Parathyroid adenoma (tissue), 2 donors: ENCODE results near the gene PPP2R5C.

ENCODE experiments used
- H2AFZ ChIP-seq: fragments of 300-600 bp; sonication (generic); one replicate; pipeline ENCODE4 v1.7.0; 2017; ENCODE audit warnings: antibody characterized with exemption, mild to moderate bottlenecking
- H3K27ac ChIP-seq: fragments of 300-600 bp; sonication (generic); one replicate; pipeline ENCODE4 v1.7.0; 2017
- H3K27me3 ChIP-seq: fragments of 300-600 bp; sonication (generic); one replicate; pipeline ENCODE4 v1.7.0; 2017; ENCODE audit warnings: low read length; ENCODE audit not compliant: control insufficient read depth, insufficient read depth
- H3K36me3 ChIP-seq: fragments of 300-600 bp; sonication (generic); one replicate; pipeline ENCODE4 v1.7.0; 2017; ENCODE audit warnings: low read length; ENCODE audit not compliant: control insufficient read depth, insufficient read depth
- H3K4me1 ChIP-seq: fragments of 300-600 bp; sonication (generic); one replicate; pipeline ENCODE4 v1.7.0; 2017; ENCODE audit warnings: control low read depth
- H3K4me2 ChIP-seq: fragments of 300-600 bp; sonication (generic); one replicate; pipeline ENCODE4 v1.7.0; 2017; ENCODE audit warnings: low read length
- H3K4me3 ChIP-seq: fragments of 300-600 bp; sonication (generic); one replicate; pipeline ENCODE4 v1.7.0; 2017; ENCODE audit warnings: low read depth, low read length
- H3K79me2 ChIP-seq: fragments of 300-600 bp; sonication (generic); one replicate; pipeline ENCODE4 v1.7.0; 2017; ENCODE audit warnings: control low read depth
- H3K9ac ChIP-seq: fragments of 300-600 bp; sonication (generic); one replicate; pipeline ENCODE4 v1.7.0; 2017; ENCODE audit warnings: mild to moderate bottlenecking
- H3K9me3 ChIP-seq: fragments of 300-600 bp; sonication (generic); one replicate; pipeline ENCODE4 v1.7.0; 2017; ENCODE audit warnings: low read length; ENCODE audit not compliant: control insufficient read depth
- CTCF ChIP-seq: fragments of 300-600 bp; sonication (generic); IDR thresholded peaks from one replicate; pipeline ENCODE4 v1.7.0; 2017; ENCODE audit warnings: antibody characterized with exemption, mild to moderate bottlenecking
- donor health status: primary hyperparathyroidism.

Gene PPP2R5C

GRCh38 chr14:101859538-101859902 is 98.0 kb downstream of the PPP2R5C start:
- TF ChIP-seq CTCF = no peak
- Histone ChIP-seq H3K4me1 (no peaks in the 10 kb centered on the region), H3K79me2 (peaks cover 47% of the 10 kb centered on the region), H3K9me3 (no peaks in the 10 kb centered on the region), H3K4me2 (no peak overlapping the region), H2AFZ (no peak overlapping the region), H3K27ac (no peak overlapping the region), H3K36me3 (no peaks in the 10 kb centered on the region), H3K4me3 (no peak overlapping the region), H3K27me3 (no peaks in the 10 kb centered on the region), H3K9ac (no peak overlapping the region)

GRCh38 chr14:101859958-101860357 is 98.4 kb downstream of the PPP2R5C start:
- Histone ChIP-seq H2AFZ (no peak overlapping the region), H3K9ac (no peak overlapping the region), H3K4me3 (no peak overlapping the region), H3K36me3 (no peaks in the 10 kb centered on the region), H3K79me2 (peaks cover 51% of the 10 kb centered on the region), H3K27ac (no peak overlapping the region), H3K4me2 (no peak overlapping the region), H3K27me3 (no peaks in the 10 kb centered on the region), H3K4me1 (no peaks in the 10 kb centered on the region), H3K9me3 (no peaks in the 10 kb centered on the region)
- TF ChIP-seq CTCF = no peak

DNA sequence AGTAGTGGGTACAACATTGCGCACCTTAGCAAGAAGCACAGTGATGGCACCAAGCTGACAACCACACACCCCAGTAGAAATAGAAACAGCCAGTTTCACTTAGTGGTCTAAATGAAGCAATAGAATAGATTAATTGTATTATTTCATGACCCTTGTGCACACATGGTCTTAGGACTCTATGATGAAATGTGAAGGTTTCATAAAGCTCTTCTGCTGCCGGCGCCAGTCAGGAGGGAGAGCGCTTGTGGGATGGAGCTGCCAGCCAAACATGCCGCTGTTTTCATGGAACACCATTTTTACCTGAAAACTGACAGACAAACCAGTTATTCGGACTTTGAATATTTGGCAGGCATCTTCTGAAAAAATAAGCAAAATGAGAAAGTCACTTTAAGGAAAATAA is 100.0 kb downstream of the PPP2R5C start:
- Histone ChIP-seq H3K4me2 (no peak overlapping the region), H3K9ac (no peak overlapping the region), H2AFZ (no peak overlapping the region), H3K79me2 (peaks cover 63% of the 10 kb centered on the region), H3K27me3 (no peaks in the 10 kb centered on the region), H3K36me3 (no peaks in the 10 kb centered on the region), H3K9me3 (no peaks in the 10 kb centered on the region), H3K27ac (no peak overlapping the region), H3K4me3 (no peak overlapping the region), H3K4me1 (no peaks in the 10 kb centered on the region)
- no peak for TF ChIP-seq CTCF

DNA sequence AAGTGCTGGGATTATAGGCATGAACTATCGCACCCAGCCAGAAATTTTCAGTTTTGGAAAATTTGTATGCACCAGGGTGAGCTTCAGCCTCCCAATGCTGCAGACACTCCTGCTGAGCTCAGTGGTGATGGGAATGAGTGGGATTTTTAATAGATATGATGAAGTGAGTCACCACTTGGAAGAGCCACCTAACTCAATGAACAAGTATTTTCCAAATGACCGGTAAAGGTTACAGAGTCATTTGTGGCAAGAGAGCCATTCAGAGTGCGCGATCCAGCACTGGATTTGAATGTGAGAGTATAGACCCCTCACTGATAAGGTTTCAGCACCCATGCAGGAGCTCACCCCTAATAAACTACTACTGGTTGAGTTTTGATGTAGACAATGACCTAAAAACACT is 100.7 kb downstream of the PPP2R5C start:
- Histone ChIP-seq H3K79me2 (peaks cover 63% of the 10 kb centered on the region), H3K27me3 (no peaks in the 10 kb centered on the region), H3K36me3 (no peaks in the 10 kb centered on the region), H3K9me3 (no peaks in the 10 kb centered on the region), H2AFZ (no peak overlapping the region), H3K4me1 (no peaks in the 10 kb centered on the region), H3K9ac (no peak overlapping the region), H3K4me2 (no peak overlapping the region), H3K4me3 (no peak overlapping the region), H3K27ac (no peak overlapping the region)
- no peak for TF ChIP-seq CTCF

DNA sequence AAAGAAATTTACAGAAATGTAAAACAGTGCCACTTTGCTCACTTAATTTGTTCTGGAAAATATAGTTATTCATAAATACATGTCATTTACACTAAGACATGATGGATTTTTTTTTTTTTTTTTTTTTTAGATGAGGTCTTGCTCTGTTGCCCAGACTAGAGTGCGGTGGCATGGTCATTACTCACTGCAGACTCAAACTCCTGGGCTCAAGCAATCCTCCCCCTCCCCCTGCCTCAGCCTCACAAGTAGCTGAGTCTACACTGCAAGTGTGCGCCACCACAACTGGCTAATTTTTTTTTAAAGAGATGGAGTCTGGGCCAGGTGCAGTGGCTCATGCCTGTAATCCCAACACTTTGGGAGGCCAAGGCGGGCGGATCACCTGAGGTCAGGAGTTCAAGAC is 101.2 kb downstream of the PPP2R5C start:
- H3K4me2 ChIP-seq = no peak overlapping the region
- no peaks in the 10 kb centered on the region for H3K9me3 ChIP-seq
- no peak overlapping the region for H3K4me3 ChIP-seq
- no peaks in the 10 kb centered on the region for H3K36me3 ChIP-seq
- no peak overlapping the region for H3K9ac ChIP-seq
- peaks cover 58% of the 10 kb centered on the region for H3K79me2 ChIP-seq
- H3K4me1 ChIP-seq = no peaks in the 10 kb centered on the region
- no peak overlapping the region for H3K27ac ChIP-seq
- no peaks in the 10 kb centered on the region for H3K27me3 ChIP-seq
- no peak for TF ChIP-seq CTCF
- H2AFZ ChIP-seq = no peak overlapping the region
